Stimulated activated CD4-positive, alpha-beta T cell treated with anti-CD3 and anti-CD28 coated beads, Interleukin-12 subunit alpha, Interleukin-12 subunit beta, amount 100 ng/mL, for 24 hours (primary cell): ENCODE measurements around the gene TSEN2.
"Not testable (repeated sequence)": the region's sequence is repeated elsewhere in the genome, so short reads cannot be mapped to it uniquely, and the experiment has no call there.

ENCODE experiments used
- DNase-seq, 2 experiments: peaks; one replicate each; pipeline ENCODE4 v3.0.0-alpha.2; 2020; ENCODE audit warnings: low read depth in 2 of 2

Gene TSEN2

GRCh38 chr3:12484198-12484982, at the start of gene TSEN2:
TSS of gene TSEN2 (plus strand) at chr3:12484480. CDS start at chr3:12489801, 5,321 bp downstream.
- peak; percentile 90 to 94 for DNase-seq

- no peak for DNase-seq
Measured at GRCh38 chr3:12436514-12437220, 47.6 kb upstream of the TSEN2 start.

DNA sequence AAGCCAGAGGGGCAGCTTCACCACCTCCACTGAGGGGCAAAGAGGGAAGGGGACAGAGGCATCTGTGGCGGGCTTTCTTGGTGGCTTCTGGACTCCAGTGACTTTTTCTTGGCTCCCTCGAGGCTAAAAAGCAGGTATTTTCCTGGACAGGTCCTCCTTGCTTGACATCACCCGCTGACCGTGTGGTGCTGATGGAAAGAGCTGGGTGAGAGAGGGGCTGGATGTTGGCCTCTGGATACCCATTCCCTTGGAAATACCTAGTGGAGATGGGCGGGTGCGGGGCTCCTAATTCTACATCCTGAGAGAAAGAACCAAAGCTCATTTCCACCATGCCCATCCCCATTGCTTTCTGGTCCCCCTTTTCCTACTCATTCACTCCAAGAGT, 47.1 kb upstream of the TSEN2 start:
- no peak for DNase-seq

GRCh38 chr3:12437861-12438260, 46.4 kb upstream of the TSEN2 start:
- DNase-seq: no peak

DNA sequence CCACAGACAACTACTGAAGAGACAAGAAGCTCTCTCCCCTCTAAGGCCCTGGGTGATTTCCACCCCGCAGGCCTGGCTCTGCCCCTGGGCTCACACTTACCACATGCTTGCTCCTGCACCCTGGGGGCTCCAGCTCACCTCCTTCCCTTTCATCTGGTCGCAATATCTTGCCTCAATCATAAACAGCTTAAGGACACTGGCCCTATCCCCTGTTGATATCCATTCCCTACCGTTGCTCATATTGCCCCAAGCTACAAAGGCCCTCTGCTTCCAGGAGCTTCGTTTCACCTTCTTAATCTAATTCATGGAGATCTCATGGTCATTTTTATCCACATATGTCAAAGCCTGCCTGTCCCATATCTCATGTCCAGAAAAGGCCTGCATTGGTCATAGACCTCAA, 46.0 kb upstream of the TSEN2 start:
- no peak for DNase-seq

DNA sequence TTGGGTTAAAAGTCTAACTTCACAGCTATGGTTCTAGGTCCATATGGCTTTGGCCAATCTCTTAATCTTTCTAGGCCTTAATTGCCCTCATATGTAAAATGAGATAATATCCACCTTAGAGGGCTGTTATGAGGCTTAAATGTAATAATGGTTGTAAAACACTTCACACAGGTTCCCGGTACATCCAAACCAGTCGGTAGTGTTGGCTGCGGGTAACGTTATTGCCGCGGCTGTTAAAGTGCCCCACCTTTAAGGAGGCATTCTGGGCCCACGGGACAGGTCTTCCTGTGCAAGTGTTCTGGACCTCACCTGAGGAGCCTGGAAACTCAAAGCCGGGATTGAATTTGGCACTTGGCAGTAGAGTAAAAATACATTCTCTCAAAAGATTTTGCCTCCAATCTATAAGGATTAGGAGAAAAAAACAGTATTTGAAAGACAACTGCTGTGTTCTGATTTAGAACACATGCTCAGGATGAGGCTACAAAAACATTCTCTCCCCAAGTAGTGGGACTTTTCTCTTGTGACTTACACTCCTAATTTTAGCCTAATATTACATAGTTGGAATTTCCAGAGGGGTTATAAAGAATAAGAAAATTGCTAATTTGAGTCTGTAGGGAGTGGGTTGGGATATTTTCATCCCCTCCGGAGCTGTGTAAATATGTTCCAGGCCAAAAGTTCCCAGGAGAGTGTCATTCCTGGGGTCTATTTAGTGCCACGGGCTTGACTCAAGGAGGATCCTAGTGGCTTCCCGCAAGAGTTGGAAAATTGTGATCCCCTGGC, 44.9 kb upstream of the TSEN2 start:
- DNase-seq: no peak

DNA sequence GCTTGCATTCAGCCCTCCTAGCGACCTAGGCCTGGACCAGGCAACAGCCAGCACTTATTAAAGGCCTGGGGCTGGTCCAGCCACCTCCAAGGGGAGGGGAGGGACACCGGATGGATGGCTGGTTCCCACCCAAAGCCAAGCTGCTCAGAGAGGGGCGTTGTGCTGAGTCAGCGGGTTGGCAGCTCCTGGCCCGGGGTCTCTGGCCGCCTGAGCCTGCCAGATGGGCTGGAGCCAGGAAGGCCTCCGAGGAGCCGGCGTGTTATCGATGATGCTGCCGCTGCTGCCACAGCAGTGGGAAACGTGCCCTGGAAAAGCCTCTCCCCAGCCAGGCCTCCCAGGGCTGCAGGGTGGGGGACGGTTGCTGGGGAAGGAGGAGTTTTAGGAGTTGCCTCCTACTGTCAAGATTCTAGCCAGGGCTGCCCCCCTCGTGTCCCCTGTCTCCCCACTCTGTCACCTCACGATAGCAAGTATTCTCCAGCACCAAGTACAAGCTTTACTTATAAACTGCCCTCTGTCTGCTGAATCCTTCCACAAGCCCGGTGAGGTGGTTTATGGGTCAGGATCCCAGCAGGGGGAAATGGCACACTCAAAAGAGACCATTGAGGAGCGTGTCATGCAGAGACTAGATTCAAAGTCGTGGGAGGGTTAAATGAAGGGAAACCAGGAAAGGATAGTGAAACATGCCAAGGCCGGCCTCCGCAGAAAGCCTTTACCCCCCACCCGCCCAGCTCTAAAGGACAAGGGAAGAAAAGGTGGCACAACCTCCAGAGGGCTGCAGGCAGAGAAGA, 43.2 kb upstream of the TSEN2 start:
- no peak for DNase-seq

- no peak for DNase-seq
Measured at GRCh38 chr3:12442654-12443501, 41.4 kb upstream of the TSEN2 start.

DNA sequence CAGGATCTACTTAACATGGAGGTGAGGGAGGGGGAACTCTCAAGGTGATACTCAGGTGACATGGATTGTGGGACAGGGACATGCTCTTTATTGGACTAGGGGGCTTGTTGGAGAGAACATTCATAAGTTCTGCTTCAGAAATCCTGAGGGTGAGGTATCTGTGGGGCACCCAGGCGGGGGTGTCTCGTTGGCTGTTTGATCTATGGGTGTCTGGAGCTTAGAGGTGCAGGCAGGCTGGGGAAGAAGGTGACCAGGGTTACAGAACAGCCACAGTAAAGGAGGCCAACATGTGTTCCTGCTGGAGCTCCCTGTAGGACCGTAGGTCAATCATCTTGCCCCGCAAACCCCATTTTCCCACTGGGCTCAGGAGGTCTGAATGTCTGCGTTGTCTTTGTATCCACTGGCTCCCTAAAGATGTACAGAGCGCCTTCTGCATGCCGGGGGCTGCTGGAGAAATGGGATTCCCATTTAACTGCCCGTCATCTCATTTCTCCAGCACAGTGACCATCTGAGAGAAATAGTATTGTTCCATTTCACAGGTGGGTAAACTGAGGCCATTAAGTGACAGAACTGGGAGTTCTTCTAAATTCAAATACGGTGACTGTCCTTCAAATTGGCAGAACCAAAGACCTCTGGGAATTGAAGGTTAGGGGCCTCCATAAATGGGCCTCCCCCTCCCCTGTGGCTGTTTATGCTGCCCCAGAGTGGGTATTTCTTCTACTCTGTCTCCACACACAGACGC, 40.3 kb upstream of the TSEN2 start:
- DNase-seq: no peak

DNA sequence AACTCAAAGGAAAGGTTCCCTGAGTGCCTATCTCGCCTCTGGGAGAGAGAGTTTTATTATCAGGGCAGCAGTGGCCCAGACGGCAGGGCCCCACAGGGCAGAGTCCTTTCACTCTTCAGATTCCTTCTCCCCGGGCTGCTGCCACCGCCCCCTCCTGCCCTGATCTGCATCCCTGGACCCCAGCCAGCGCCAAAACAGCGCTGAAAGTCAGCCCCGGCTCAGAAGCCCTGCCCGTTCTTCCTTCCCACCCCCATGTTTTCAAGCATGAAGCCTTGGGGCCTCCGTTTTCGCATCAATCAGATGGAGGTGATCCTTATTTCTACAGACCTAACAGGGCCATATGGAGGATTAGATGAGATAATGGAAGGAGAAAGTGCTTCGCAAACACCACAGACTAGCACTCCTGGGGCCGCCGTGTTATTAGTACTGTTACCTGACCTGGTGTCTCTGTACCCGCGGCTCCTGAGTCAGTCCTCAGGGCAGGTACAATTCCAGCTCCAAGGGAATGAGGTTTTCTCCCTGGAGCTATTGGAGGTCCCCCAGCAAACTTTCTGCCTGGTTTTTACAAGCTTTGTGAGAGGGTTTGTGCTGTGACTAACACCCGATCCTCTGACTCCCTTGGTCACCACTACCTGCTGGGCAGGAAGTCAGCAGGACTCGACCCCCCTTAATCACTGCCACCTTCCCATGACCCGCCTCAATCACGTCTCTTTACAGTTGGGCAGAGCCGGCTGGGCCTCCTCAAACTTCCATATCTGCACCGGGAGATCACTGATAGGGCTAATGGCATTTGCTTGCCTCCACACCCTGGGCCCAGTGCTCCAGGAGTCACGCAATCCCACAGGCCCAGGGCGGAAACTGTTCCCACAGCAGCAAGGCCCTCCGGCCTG, 39.5 kb upstream of the TSEN2 start:
- DNase-seq: no peak

- DNase-seq: no peak
Measured at GRCh38 chr3:12445523-12446240, 38.6 kb upstream of the TSEN2 start.

GRCh38 chr3:12446298-12446697, 38.0 kb upstream of the TSEN2 start:
- DNase-seq: no peak

GRCh38 chr3:12447075-12447474, 37.2 kb upstream of the TSEN2 start:
- DNase-seq: no peak

DNA sequence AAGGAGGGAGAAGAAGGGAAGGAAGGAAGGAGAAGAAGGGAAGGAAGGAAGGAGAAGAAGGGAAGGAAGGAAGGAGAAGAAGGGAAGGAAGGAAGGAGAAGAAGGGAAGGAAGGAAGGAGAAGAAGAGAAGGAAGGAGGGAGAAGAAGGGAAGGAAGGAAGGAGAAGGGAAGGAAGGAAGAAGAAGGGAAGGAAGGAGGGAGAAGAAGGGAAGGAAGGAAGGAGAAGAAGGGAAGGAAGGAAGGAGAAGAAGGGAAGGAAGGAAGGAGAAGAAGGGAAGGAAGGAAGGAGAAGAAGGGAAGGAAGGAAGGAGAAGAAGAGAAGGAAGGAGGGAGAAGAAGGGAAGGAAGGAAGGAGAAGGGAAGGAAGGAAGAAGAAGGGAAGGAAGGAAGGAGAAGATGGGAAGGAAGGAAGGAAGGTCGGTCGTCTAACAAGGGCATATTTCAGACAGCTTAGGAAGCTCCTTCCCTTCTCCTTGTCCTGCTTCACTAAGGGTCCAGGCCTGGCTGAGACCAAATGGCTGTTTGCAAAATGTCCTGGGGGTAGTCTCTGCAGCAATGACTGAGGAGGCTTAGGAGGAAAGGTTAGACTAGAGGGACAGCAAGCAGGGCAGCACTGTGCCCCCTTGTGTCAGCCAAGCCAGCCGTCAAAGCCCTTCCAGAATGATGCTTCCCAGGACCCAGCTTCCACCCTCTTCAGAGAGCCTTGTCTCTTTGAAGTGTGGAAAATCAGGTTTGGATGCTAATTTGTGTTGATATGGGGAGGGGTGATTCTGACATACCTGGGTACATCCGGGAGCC, 35.7 kb upstream of the TSEN2 start:
- not testable (repeated sequence) for DNase-seq

- DNase-seq: no peak
Measured at GRCh38 chr3:12449889-12450682, 34.2 kb upstream of the TSEN2 start.

DNA sequence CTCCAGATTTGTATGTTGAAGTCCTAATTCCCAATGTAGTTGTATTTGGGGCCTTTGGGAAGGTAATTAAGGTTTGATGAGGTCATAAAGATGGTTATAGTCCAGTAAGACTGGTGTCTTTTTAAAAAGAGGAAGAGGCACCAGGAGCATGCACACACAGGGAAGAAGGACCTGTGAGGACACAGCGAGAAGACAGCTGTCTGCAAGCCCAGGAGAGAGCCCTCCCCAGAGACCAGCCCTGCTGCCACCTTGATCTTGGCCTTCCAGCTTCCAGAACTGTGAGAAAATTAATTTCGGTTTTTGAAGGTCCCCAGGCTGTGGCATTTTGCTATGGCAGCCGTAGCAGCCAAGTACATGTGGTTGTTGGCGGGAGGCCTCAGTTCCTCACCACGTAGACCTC, 32.8 kb upstream of the TSEN2 start:
- DNase-seq: no peak

DNA sequence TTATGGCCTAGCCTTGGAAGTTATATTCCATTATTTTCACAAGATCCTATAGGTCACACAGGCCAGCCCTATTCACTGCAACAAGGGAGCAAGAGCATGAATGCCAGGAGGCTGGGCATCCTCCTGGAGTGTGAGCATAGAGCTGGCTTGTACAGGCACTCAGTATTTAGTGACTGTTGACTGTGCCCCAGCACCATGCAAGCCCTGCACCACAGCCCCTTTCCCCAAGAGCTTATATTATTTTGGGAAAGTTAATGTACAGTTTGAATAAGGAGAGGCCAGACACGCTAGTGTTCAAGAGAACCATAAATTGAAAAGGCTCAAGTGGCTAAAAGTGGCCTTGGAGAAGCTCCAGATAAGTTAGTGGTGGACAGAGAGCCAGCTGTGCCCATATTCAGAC, 32.3 kb upstream of the TSEN2 start:
- DNase-seq: no peak
